Hypothalamus (tissue), 51 donors: ENCODE data around the gene CALML6.

ENCODE experiments used
- DNase-seq, 51 donors: peaks; one replicate each; lab custom pipeline; 2025; lab: John Stamatoyannopoulos, UW

CALML6 gene

DNA sequence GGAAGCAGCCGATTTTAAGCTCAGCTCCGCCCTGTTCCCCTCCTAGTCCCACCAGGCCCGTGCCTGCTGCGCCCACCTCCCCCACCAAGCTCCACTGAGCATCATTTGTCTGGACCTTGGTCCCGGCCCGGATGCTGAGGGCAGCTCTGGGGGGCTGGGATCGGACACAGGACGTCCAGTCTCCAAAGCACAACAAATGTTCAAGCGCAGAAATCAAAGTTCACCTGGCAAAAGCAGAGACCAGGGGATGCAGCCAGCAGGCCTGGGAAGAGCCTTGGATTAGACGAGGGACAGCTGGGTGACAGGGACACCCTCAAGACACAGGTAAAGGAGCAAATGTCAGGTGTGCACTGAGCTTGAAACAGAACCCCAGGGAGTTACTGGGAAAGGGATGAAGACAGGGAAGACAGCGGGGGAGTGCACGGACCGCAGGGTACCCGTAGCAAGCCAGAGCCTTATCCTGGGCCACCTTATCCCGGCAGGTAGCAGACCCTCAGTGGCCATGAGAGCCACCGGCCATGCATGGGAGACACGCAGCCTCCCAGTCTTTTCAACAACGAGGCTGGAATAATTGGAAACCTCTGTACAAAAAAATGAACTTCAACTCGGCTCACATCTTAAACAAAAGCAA lies 26.3 kb downstream of the CALML6 start:
- no peak for DNase-seq

DNA sequence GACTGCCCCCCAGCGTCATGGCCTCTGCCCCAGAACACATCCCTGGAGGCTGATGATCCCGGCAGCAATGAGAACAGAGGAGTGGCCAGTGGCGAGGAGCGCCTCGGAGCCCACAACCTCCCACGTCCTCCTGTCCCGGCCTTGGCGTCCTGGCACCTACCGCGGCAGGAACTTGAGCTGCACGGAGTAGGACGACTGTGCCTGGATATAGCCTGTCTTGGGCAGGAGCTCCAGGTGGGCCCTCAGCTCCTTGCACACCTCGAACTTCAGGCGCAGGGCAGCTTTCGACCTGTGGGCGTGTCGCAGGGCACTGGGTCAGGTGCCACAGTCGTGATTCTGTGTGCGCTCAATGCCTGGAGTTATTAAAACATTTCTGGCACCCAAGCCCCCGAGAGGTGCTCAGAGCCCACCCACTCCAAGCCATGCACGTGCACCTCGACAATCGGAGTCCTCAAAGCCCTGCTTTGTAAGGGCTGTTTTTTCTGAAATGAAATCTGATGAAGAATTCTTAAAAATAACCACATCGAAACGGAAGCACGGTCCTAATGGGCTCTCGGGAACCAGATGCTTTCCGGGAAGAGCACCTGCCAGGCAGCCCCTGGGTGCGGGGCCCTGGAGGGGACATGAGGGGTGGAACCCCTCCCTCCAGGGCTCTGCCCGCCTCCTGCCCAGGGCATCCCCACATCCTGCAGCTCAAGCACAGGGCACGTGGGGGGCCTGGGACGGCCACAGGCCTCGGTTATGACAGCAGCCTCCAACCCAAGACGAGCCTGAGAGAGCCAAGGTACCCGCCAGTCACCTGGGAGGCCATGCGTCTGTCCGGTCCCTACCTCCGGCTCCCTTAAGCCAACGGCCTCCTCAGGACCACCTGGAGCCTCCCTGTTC lies 27.1 kb downstream of the CALML6 start:
- DNase-seq, result no peak

DNA sequence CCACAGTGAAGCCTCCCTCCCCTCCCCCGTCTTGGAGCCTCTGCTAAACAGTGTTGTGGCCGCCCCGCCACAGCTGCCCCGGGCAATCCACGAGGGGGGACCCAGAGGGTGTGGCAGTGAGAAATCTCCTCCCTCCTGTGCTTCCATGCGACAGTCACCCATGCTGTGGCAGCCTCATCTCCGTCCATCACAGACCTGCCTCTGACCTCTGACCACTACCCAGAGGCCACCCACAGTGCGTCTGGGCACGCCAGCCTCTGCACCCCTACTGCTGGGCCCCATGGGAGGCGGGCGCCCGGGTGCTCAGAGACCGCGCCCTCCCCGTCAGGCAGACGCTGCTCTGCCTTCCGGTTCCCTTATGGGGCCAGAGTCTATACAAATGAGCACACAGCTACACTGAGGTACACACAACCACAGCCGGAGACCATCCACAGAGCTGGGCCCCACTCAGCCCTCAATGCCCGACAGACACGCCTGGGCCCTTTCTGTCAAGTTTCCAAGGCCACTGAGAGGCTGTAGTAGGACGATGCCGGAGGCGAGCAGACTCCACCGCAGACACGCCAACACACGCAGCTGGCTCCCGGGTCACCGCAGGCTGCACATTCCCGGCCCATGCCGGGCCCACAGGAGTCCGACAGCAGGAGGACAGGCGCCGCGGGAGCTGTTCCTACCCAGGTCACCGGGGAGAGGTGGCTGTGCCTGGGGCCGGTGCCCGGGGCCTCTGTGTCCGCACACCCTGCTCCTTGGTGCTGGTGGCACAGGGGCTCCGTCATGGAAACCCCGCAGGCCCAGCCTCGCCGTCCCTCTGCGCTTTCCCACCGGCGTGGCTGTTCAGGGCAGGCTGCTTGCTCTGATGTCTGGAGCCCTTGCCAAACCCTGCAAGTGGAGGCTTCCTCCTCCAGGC lies 27.9 kb downstream of the CALML6 start:
- DNase-seq, result no peak

DNA sequence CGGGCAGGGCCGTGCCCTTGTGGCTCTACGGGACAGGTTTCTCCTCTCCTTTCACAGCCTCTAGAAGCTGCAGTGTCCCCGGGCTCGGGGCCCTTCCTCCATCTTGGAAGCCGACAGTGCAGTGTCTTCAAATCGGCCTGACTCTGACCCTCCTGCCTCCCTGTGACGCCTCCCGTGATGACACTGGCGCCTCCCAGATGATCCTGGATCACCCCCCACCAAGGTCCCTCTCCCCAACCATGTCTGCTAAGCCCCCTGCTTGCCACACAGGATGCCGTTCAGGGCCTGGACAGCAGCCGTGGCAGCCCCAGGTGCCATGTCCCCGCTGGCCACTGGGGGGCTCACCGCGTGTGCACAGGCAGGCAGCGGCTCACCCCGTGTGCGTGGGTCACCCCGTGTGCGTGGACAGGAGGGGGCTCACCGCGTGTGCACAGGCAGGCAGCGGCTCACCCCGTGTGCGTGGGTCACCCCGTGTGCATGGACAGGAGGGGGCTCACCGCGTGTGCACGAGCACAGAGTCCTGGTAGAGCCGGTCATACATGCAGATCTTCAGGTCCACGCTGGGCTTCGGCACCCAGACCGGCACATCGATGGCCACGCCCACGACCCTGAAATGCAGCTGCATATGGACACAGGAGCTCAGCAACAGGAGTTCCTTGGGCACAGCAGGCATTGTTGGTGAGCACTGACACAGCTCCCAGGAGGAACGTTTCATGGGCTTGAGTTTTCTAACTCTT lies 28.9 kb downstream of the CALML6 start:
- DNase-seq, result peak in 30 of 51 donors; percentile 5 to 67 (median 33)

DNA sequence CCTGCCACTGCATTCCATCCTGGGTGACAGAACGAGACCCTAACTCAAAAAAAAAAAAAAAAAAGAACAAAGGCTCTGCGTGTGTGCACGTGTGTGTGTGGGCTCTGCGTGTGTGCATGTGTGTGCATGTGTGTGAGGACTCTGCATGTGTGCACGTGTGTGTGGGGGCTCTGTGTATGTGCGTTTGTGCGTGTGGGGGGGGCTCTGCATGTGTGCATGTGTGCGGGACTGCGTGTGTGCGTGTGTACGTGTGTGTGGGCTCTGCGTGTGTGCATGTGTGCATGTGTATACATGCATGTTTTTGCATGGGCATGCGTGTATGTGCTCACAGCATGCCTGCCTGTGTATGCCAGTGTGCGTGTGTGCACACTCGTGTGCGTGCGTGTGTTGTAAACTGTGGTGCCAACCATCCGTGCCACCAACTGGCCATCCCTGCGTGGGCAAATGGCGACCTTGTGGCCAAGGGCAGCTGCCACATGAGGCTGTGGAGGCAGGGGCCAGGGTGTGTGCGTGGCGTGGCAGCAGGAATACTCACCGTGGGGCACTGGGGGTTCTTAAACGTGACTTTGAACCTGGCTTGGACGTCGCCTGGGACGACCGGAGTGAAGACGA lies 30.8 kb downstream of the CALML6 start:
- no peak for DNase-seq

DNA sequence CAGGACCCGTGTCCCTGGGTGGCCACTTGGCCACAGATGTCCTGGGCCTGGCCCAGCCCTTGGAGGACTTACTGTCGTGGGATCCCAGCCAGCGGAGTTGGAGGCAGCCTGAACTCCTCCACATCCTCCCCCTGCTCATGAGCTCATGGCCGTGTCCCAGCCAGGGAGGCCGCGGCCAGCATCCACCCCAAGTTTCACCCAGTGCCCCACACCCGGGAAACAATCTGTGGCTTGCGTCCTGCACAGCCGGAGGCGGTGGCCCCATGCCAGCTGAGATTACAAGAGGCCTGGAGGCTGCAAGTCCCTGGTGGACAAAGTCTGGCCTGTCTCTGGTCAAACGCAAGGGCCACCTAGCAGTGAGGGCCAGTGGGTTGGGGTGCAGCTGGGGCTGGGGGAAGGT lies 31.5 kb downstream of the CALML6 start:
- DNase-seq, result peak in 12 of 51 donors; percentile 1 to 52 (median 20)

DNA sequence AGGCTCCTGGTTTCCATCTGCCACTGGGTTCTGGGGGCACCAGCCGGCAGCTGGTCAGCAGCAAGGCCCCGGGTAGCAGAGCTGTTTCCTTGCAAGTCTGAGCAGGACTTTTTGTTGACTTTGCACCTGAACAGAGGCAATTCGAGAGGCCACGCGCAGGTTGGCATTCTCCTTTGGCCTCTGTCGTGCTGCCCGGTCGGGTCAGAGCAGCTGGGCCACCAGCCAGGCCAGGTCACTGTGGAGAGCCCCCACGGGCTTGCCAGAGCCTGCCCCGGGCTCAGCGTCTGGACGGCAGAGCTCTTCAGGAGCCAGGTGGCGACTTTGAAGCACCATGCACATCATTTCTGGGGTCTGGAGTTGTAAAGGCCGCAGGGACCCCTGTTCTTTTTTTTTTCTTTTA lies 32.4 kb downstream of the CALML6 start:
- no peak for DNase-seq

DNA sequence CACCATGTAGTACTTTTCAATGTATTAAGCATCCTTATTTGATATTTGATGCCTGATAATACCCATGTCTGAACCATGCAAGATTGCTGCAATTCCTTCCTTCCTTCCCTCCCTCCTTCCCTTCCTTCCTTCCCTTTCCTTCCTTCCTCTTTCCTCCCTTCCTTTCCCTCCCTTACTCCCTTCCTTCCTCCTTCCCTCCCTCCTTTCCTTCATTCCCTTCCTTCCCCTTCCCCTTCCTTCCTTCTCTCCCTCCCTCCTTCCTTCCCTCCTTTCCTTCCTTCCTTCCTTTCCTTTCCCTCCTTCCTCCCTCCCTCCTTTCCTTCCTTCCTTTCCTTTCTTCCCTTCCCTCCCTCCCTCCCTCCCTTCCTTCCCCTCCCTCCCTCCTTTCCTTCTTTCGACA lies 33.7 kb downstream of the CALML6 start:
- no peak for DNase-seq

DNA sequence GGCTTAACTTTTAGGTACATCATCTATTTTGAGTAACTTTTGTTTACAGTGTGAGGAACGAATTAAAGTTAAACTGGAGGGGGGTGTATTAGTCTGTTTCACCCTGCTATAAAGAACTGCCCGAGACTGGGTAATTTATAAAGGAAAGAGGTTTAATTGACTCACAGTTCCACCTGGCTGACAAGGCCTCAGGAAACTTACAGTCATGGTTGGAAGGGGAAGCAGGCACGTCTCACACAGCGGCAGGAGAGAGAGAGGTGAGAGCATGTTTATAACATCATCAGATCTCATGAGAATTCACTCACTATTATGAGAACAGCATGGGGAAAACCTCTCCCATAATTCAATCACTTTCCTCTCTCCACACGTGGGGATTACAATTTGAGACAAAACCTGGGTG lies 35.9 kb downstream of the CALML6 start:
- no peak for DNase-seq

DNA sequence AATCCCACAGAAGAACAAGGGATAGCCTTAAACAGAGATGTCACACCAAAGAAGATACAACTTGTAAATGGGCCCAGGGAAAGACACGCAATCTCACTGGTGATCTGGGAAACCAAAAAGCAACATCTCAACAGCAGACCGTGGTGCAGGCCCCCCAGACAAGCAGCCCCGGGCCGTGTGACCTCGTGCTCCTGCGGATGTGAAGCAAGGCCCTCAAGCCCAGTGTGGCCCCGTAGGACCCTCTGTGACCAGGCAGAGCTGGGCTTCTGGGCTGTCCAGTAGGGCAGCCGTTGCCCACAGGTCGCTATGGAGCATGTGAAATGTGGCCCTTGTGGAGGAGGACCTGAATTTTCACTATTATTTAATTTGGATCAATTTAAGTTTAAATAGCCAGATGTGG lies 39.0 kb downstream of the CALML6 start:
- no peak for DNase-seq

DNA sequence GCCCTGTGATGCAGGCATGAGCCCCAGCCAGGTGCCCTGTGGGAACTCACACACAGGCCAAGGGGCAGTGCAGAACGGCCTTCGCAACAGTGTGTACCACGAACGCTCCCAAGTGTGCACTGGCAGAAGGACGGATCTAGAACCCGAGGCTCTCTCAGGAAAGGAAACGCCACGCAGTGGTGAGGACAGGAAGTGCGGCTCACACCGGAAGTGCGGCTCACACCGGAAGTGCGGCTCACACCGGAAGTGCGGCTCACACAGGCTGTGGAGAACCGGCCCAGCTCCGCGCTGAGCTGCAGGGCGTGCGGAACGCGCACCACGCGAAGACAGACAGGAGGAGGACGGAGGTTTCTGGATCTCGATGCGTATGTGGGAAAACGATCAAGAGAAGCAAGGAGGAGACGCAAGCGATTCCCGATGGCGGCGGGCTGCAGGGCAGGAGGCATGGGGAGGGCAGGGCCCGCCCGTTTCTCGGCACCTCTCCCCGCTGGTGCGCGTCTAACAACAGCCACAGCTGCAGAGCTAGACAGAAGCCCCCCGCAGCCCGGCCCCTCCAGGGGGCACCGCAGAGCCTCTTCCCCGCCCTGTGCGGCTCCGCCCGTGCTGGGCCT lies 39.9 kb downstream of the CALML6 start:
- DNase-seq, result no peak

DNA sequence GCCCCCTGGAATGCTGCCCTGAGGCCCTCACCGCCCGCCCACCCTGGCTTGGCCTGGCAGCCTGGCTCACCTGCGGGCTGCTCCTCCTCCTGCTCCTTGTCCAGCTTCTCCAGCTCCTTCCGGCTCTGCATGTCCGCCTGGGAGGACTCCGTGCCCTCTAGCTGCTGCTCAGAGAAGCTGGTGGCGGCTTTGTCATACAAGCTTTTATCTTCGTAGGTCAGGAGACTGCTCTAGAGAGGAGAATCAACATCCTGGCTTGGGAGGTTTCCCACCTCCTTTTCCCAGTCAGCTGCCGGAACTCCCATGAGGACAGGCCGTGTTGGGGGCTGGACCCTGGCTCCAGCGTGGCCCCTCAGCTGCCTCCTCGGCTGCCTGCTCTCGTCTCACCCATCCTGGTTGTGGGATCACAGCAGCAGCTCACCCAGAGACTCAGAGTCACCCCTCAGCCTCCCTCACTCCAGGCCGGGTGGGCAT lies 40.6 kb downstream of the CALML6 start:
- no peak for DNase-seq

DNA sequence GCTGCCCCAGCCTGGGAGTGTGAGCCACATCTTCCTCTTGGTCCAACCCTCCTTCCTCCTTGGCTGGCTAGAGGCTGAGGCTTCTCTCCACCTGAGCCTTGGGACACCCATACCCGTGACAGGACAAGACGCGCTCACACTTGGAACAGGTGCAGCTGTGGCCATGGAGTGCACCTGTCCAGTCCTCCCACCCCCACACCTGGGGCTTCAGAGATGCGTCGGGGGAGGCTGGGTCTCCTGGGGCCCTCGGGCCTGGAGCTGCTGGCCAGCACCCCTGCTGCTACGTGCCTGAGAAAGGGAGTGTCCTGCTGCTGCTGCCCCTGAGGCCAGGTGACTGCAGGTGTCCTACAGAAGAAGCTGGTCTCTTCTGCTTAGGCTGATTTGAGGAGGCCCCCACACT lies 41.0 kb downstream of the CALML6 start:
- DNase-seq, result no peak

DNA sequence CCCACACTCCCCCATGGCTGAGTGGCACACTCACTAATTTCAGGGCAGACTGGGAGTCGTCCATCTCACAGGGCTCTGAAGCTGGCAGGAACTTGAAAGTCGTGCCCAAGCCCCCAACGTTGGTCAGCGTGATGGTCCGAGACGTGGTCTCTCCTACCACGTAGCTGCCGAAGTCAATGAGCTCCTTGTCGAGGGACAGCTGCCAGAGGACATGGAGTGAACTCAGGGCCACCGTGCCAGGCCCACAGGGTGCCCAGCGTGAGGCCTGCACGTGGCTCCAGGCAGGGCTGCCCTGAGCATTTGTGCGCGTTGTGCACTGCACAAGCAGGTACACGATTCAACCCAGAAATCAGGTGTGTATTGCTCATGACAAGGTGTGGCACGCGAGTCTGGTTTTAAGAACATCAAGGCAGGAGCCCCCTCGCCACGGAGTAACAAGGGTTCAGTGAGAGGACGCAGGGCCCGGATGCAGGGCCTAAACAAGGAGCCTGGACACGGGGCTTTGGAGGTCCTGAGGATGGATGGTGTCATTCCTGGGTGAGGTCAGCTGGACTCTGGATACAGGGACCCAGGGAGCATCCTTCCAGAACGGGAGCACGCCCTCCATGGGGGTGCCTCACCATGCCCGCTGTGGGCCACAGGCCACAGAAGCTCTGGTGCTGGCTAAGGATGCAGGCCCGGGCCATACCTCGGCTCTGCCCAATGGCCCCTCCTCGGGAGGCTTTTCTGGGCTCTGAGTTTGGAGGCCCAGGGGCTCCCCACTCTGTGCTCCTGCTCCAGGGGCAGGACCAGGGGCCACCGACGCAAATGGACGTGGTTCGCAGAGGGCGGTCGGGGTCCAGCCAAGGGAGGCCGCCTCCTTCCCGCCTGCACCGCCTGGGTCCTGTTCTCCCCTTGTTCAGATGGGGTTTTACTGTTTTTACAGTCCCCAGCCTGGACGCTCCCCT lies 41.8 kb downstream of the CALML6 start:
- DNase-seq, result no peak

DNA sequence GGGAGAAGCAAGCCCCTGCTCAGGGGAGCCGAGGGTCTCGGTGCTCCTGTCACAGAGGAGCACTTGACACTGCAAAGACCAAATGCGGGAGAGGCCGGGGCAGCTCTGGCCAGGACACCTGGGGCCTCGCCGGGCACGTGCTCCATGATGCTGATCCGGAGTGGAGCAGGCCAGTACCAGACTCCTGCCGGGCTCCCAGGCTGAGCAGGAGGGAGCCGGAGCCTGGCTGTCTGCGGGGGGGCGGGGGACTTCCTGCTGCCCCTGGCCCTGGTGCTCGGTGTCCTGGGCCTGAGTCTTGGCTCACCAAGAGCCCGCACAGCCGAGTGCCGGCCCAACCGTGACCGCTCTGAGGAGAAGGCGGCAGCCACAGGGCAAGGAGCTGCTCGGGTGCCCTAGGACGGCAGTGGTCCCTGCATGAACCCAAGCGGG lies 42.5 kb downstream of the CALML6 start:
- no peak for DNase-seq

DNA sequence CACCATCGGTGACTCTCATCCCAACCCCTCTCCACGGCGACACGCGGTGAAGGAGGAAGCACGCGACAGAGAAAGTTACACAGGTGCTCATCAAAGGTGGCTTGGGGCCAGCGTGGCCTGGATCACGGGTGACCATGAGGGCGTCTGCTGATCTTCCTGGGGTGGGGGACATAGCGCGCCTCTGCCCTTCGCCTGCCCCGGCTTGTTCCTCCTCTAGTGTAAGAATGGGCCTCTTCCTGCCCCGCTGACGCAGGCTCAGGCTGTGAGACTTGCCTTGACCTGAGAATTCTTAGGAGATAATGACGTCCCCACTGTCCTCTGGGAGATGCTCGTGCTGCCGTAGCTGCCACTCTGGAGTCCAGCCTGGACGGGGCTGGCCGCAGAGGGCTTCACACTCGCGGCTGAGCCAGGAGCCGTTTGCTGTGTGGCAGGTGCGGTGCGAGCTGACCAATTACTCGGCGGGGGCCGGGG lies 43.0 kb downstream of the CALML6 start:
- DNase-seq, result no peak

DNA sequence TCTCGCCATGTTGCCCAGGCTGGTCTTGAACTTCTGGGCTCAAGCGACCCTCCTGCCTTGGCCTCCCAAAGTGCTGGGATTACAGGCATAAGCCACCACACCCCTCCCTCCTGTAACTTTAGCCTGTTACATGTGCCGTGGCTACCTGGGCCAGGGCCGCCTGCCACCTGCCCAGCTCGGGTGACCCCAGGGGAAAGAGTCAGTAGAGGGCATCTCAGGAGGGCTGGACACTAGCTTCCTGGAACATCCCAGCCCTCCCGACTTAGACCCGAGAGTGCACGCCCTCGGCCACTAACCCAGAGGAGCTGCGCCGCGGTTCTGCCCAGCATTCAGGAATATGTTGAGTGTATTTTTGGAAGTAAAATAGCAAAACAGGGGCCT lies 44.4 kb downstream of the CALML6 start:
- no peak for DNase-seq

DNA sequence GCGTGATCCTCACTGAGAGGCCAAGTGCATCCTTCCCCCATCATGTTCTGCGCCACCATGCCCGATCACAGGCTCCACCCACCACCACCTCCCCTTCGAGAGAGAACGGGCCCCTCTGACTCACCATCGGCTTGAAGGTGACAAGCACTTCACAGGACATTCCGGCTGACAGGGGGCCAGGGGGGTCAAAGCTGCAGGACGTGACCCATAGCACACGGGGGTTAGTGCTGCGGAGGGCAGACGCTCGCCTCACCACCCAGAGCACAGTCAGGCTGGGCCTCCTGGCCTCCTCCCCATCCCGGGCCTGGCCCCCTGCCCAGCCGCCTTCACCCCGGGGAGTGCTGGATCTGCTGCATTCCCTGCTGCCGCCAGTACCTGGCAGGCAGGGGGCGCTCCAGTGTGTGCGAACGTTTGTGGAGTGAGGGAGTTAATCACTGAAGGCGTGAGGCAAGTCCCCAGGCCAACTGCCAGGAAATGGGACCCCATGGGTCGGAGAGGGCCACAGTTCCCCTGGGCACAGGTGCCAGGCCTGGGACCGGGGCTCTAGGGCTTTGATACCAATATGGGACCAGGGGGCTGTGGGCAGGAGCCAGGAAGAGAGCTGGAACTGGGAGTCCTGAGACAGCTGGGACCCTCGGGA lies 44.9 kb downstream of the CALML6 start:
- DNase-seq, result peak in 37 of 51 donors; percentile 5 to 73 (median 49)
